ENCODE data around the gene JADE3.

DNA sequence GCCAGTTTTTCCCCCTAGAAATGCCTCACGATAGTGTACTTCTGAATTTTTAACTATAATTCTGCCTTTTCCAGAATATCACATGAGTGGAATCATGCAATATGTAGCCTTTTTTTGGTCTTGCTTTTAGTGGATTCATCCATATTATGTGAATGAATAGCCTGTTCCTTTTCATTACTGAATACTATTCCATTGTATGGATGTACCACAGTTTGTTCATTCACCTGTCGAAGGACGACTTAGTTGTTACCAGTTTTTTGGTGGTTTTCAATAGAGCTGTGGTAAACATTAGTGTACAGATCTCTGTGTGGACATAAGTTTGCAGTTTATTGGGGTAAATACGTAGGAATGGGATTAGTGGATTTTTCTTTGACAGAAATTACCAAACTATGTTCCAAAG lies 8.0 kb downstream of the JADE3 start:
- TF ChIP-seq, protein P1, sequence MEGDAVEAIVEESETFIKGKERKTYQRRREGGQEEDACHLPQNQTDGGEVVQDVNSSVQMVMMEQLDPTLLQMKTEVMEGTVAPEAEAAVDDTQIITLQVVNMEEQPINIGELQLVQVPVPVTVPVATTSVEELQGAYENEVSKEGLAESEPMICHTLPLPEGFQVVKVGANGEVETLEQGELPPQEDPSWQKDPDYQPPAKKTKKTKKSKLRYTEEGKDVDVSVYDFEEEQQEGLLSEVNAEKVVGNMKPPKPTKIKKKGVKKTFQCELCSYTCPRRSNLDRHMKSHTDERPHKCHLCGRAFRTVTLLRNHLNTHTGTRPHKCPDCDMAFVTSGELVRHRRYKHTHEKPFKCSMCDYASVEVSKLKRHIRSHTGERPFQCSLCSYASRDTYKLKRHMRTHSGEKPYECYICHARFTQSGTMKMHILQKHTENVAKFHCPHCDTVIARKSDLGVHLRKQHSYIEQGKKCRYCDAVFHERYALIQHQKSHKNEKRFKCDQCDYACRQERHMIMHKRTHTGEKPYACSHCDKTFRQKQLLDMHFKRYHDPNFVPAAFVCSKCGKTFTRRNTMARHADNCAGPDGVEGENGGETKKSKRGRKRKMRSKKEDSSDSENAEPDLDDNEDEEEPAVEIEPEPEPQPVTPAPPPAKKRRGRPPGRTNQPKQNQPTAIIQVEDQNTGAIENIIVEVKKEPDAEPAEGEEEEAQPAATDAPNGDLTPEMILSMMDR (IDR thresholded peaks at IDR 0.05): no peak
- no peak for TF ChIP-seq POLR2A (IDR thresholded peaks at IDR 0.05)

Data from esophagus squamous epithelium (tissue), 4 donors.